K562 (cell line): ENCODE measurements around the gene ZNF805. TPM values are rescaled to one million over a fixed set of nuclear protein-coding genes. Genes with fewer than 3 reads are reported as not detected.

ENCODE experiments used
- CREB1 ChIP-seq, 2 experiments: sonication (generic) in 1 of 2; formaldehyde crosslinking in 1 of 2; IDR thresholded peaks; 2 replicates each; pipeline versions ENCODE4 v1.6.1 to v1.8.0; 2012 to 2022; ENCODE audit warnings: inconsistent platforms in 1 of 2, mild to moderate bottlenecking in 1 of 2, missing genetic modification reagents in 1 of 2, moderate library complexity in 1 of 2
- ETV1 ChIP-seq: fragments of 450-650 bp; conservative IDR thresholded peaks from 2 replicates; pipeline ENCODE4 v1.6.1; 2016; ENCODE audit warnings: missing genetic modification characterization, control low read depth, low read depth, missing compliant biosample characterization
- PKNOX1 ChIP-seq: fragments of 450-650 bp; IDR thresholded peaks from 2 replicates; pipeline ENCODE4 v1.6.1; 2016
- SIN3A ChIP-seq, 2 experiments: fragments of 150-350 bp in 1 of 2; IDR thresholded peaks; 2 replicates each; pipeline ENCODE4 v1.6.1; 2011 to 2016; ENCODE audit warnings: borderline replicate concordance in 2 of 2, low read depth in 2 of 2, low read length in 2 of 2, mild to moderate bottlenecking in 2 of 2, moderate library complexity in 2 of 2; ENCODE audit not compliant: control insufficient read depth in 1 of 2
- SIN3B ChIP-seq: fragments of 450-650 bp; IDR thresholded peaks from 2 replicates; pipeline ENCODE4 v1.6.1; 2017; ENCODE audit warnings: low read depth, mild to moderate bottlenecking, moderate library complexity
- SP1 ChIP-seq: sonication (generic); formaldehyde crosslinking; IDR thresholded peaks from 2 replicates; pipeline ENCODE4 v1.8.1; 2022; ENCODE audit warnings: mild to moderate bottlenecking, missing genetic modification reagents
- SRF ChIP-seq, 2 experiments: fragments of 250-450, 450-650 bp in 1 of 2; sonication (Bioruptor Pico) in 1 of 2; sonication (generic) in 1 of 2; formaldehyde crosslinking; IDR thresholded peaks; 2 replicates each; pipeline versions ENCODE4 v1.5.0 to v1.5.1; 2020 to 2022; ENCODE audit warnings: mild to moderate bottlenecking in 1 of 2, missing genetic modification reagents in 1 of 2
- TCF3 ChIP-seq: sonication (generic); formaldehyde crosslinking; IDR thresholded peaks from 2 replicates; pipeline ENCODE4 v1.4.0; 2020; ENCODE audit warnings: mild to moderate bottlenecking, missing genetic modification reagents
- polyA plus RNA-seq, 8 experiments: library from polyadenylated mRNA; depleted of rRNA in 4 of 8; stranded (reverse) in 5 of 8; unstranded in 3 of 8; fragments of >200 nt; fragmentation: Nextera tagmentation in 2 of 8; fragmentation: Illumina TruSeq in 1 of 8; extraction: Ambion mirVana in 2 of 8; extraction: Trizol in 1 of 8; gene quantifications; 2 replicates each; pipeline versions ENCODE4 v1.2.1 to v1.2.3, GENCODE V29; 2011 to 2014; ENCODE audit warnings: inconsistent platforms in 1 of 8, missing spikeins in 1 of 8
- total RNA-seq, 7 experiments: library from RNA; depleted of rRNA in 6 of 7; stranded (reverse); fragments of >200 nt in 6 of 7; fragmentation: Illumina TruSeq in 2 of 7; extraction: Trizol in 2 of 7; gene quantifications; 2 replicates each; pipeline versions ENCODE4 v1.2.1 to v1.2.3, GENCODE V29; 2011 to 2021; ENCODE audit warnings: low replicate concordance in 1 of 7
- TF ChIP-seq, protein P1 (sequence below), 2 experiments: fragments of 450-650 bp in 1 of 2; sonication (generic) in 1 of 2; formaldehyde crosslinking in 1 of 2; IDR thresholded peaks; 2 replicates each; pipeline versions ENCODE4 v1.7.1 to v1.9.0; 2016 to 2022; ENCODE audit warnings: inconsistent platforms in 1 of 2, mild to moderate bottlenecking in 1 of 2, missing genetic modification reagents in 1 of 2
- TF ChIP-seq, protein P2 (sequence below): fragments of 250-450 bp; sonication (Bioruptor Pico); IDR thresholded peaks from 2 replicates; pipeline ENCODE4 v1.4.0; 2020; ENCODE audit warnings: mild to moderate bottlenecking
- TF ChIP-seq, protein P3 (sequence below), 2 experiments: fragments of 450-650 bp; IDR thresholded peaks; 2 replicates each; pipeline ENCODE4 v1.6.1; 2016

ZNF805 gene
- total and polyA plus RNA-seq, 9 of the 15 experiments (the other 6 are each of a cell fraction or from before 2014, with no cell fraction given): 0.32 to 6.7 (median 3.9) TPM

DNA sequence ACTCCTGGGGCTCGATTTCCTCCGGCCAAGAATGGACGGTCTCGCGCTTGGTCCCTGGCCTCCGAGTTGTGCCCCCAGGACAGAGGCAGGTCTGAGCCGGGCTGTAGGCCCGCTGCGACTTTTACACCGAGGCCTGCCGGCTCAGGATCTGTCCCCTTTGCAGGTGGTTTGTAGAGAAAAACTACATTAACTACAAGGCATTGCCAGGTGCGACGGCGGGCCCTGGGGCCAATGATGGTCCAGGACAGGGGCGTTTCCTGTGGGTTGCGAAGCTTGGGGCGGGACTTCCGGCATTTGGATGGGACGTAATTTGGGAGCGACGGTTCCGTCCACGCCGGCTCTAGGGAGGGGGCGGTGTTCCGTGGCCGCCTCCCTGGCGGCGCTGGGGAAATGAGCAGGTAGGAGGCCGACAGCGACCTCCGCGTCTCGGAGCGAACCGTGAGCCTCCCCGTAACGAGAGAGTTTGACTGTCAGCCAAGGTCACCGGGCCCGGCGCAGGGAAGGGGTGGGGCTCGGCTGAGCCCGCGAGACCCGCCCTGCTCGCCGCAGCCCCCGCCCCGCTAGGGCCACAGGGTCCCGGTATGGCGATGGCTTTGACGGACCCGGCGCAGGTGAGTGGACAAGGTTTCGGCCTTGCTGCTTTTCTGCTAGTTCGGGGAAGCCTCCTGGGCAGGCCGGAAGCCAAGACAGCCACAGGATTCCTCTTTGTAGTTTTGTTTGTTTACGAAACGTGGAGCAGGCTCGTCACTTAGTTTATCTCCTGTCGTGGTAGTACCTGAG, at the start of gene ZNF805 (continued):
- TF ChIP-seq, protein P1, sequence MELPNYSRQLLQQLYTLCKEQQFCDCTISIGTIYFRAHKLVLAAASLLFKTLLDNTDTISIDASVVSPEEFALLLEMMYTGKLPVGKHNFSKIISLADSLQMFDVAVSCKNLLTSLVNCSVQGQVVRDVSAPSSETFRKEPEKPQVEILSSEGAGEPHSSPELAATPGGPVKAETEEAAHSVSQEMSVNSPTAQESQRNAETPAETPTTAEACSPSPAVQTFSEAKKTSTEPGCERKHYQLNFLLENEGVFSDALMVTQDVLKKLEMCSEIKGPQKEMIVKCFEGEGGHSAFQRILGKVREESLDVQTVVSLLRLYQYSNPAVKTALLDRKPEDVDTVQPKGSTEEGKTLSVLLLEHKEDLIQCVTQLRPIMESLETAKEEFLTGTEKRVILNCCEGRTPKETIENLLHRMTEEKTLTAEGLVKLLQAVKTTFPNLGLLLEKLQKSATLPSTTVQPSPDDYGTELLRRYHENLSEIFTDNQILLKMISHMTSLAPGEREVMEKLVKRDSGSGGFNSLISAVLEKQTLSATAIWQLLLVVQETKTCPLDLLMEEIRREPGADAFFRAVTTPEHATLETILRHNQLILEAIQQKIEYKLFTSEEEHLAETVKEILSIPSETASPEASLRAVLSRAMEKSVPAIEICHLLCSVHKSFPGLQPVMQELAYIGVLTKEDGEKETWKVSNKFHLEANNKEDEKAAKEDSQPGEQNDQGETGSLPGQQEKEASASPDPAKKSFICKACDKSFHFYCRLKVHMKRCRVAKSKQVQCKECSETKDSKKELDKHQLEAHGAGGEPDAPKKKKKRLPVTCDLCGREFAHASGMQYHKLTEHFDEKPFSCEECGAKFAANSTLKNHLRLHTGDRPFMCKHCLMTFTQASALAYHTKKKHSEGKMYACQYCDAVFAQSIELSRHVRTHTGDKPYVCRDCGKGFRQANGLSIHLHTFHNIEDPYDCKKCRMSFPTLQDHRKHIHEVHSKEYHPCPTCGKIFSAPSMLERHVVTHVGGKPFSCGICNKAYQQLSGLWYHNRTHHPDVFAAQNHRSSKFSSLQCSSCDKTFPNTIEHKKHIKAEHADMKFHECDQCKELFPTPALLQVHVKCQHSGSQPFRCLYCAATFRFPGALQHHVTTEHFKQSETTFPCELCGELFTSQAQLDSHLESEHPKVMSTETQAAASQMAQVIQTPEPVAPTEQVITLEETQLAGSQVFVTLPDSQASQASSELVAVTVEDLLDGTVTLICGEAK (IDR thresholded peaks at IDR 0.05): peak; percentile 96
- TF ChIP-seq, protein P1 (CRISPR knock-in tag; IDR thresholded peaks at IDR 0.05): no peak
- TF ChIP-seq SRF (CRISPR knock-in tag; IDR thresholded peaks at IDR 0.05): peak in 1 of 2 experiments; percentile 61; a peak in 2 of 4 replicates
- TF ChIP-seq SIN3B: peak; percentile 81; the same call in 1 of the 2 replicates
- TF ChIP-seq TCF3 (CRISPR knock-in tag): peak; percentile 22; the same call in 1 of the 2 replicates
- TF ChIP-seq, protein P2, sequence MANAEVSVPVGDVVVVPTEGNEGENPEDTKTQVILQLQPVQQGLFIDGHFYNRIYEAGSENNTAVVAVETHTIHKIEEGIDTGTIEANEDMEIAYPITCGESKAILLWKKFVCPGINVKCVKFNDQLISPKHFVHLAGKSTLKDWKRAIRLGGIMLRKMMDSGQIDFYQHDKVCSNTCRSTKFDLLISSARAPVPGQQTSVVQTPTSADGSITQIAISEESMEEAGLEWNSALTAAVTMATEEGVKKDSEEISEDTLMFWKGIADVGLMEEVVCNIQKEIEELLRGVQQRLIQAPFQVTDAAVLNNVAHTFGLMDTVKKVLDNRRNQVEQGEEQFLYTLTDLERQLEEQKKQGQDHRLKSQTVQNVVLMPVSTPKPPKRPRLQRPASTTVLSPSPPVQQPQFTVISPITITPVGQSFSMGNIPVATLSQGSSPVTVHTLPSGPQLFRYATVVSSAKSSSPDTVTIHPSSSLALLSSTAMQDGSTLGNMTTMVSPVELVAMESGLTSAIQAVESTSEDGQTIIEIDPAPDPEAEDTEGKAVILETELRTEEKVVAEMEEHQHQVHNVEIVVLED (CRISPR knock-in tag): peak; percentile 66
- peak; percentile 88 for TF ChIP-seq PKNOX1
- peak; percentile 82 to 89; a peak in 3 of 4 replicates for TF ChIP-seq SIN3A (IDR thresholded peaks at IDR 0.05; ENCODE audit: borderline replicate concordance in 2 of 2, control insufficient read depth in 1 of 2, low read depth in 2 of 2, low read length in 2 of 2)
- peak; percentile 98 for TF ChIP-seq CREB1 (IDR thresholded peaks at IDR 0.05)
- TF ChIP-seq CREB1 (CRISPR knock-in tag; IDR thresholded peaks at IDR 0.05): peak; percentile 98
- TF ChIP-seq, protein P3, sequence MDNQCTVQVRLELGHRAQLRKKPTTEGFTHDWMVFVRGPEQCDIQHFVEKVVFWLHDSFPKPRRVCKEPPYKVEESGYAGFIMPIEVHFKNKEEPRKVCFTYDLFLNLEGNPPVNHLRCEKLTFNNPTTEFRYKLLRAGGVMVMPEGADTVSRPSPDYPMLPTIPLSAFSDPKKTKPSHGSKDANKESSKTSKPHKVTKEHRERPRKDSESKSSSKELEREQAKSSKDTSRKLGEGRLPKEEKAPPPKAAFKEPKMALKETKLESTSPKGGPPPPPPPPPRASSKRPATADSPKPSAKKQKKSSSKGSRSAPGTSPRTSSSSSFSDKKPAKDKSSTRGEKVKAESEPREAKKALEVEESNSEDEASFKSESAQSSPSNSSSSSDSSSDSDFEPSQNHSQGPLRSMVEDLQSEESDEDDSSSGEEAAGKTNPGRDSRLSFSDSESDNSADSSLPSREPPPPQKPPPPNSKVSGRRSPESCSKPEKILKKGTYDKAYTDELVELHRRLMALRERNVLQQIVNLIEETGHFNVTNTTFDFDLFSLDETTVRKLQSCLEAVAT (IDR thresholded peaks at IDR 0.05): peak in 1 of 2 experiments; percentile 82; a peak in 2 of 4 replicates
- 0 out of 2 replicates have a peak, but pooled peaks have one; percentile 44 for TF ChIP-seq ETV1 (tag)
- TF ChIP-seq SP1 (CRISPR knock-in tag): peak; percentile 80
